Mesothelial cell of epicardium (in vitro differentiated cells): ENCODE measurements around the gene CFAP298. TPM values are rescaled to one million over a fixed set of nuclear protein-coding genes. Genes with fewer than 3 reads are reported as not detected.

Experiments
- DNase-seq, 2 experiments: peaks; one replicate each; pipeline ENCODE4 v3.0.0; 2021; ENCODE audit warnings: low spot score in 2 of 2; ENCODE audit not compliant: unreplicated experiment in 2 of 2
- H3K27ac Mint-ChIP-seq: 2 replicates; pipeline ENCODE4 v1.8.0; 2021; ENCODE audit warnings: mixed read lengths
- H3K27me3 Mint-ChIP-seq: 2 replicates; pipeline ENCODE4 v1.8.0; 2021; ENCODE audit warnings: low read depth, mixed read lengths
- H3K36me3 Mint-ChIP-seq: 2 replicates; pipeline ENCODE4 v1.8.0; 2021; ENCODE audit warnings: mixed read lengths
- H3K4me1 Mint-ChIP-seq: 2 replicates; pipeline ENCODE4 v1.8.0; 2021; ENCODE audit warnings: mixed read lengths
- H3K4me3 Mint-ChIP-seq: 2 replicates; pipeline ENCODE4 v1.8.0; 2021; ENCODE audit warnings: mild to moderate bottlenecking, moderate library complexity, mixed read lengths
- H3K9me3 Mint-ChIP-seq: 2 replicates; pipeline ENCODE4 v1.8.0; 2021; ENCODE audit warnings: mixed read lengths
- CTCF ChIP-seq: fragments of 200-600 bp; sonication (generic); IDR thresholded peaks from one replicate; pipeline ENCODE4 v1.5.0; 2021; ENCODE audit warnings: antibody characterized with exemption; ENCODE audit not compliant: unreplicated experiment
- total RNA-seq: library from RNA; stranded (reverse); gene quantifications from 3 replicates; pipeline ENCODE4 v1.2.1, GENCODE V29; 2021

The CFAP298 gene
- total RNA-seq, 1 donor from 2014 or later = 29.4 TPM

- no peak for TF ChIP-seq CTCF
- H3K27ac Mint-ChIP-seq = no peak within 1 kb of the TSS
Measured at GRCh38 chr21:32585042-32585710, 27.0 kb downstream of the CFAP298 start, which contains the start of gene TCP10L. Gene TCP10L, minus strand, starts transcription at chr21:32585523. Its CDS starts 1,219 bp downstream, at chr21:32584304.

GRCh38 chr21:32584472-32584871 is 27.7 kb downstream of the CFAP298 start:
- no peak for DNase-seq
- Mint-ChIP-seq H3K27ac (no peak overlapping the region), H3K4me1 (no peaks in the 10 kb centered on the region), H3K36me3 (no peaks in the 10 kb centered on the region), H3K9me3 (no peaks in the 10 kb centered on the region), H3K27me3 (peaks cover 16% of the 10 kb centered on the region), H3K4me3 (no peak overlapping the region)
- no peak for TF ChIP-seq CTCF

More at GRCh38 chr21:32585042-32585710, 27.0 kb downstream of the CFAP298 start, which contains the start of gene TCP10L:
- DNase-seq = no peak
- peaks cover 10% of the 10 kb centered on the region for H3K27me3 Mint-ChIP-seq
- no peaks in the 10 kb centered on the region for H3K4me1 Mint-ChIP-seq
- H3K9me3 Mint-ChIP-seq = no peaks in the 10 kb centered on the region
- no peak within 1 kb of the TSS for H3K4me3 Mint-ChIP-seq
- H3K36me3 Mint-ChIP-seq = no peaks in the 10 kb centered on the region

- Mint-ChIP-seq H3K9me3 (no peaks in the 10 kb centered on the region), H3K27ac (no peak overlapping the region), H3K4me1 (peaks cover 5% of the 10 kb centered on the region), H3K4me3 (no peak overlapping the region), H3K27me3 (peaks cover 35% of the 10 kb centered on the region), H3K36me3 (no peaks in the 10 kb centered on the region)
- TF ChIP-seq CTCF = no peak
- DNase-seq = no peak
Measured at GRCh38 chr21:32581732-32582131, 30.4 kb downstream of the CFAP298 start.

- TF ChIP-seq CTCF = no peak
- Mint-ChIP-seq H3K4me3 (no peak overlapping the region), H3K36me3 (no peaks in the 10 kb centered on the region), H3K27ac (no peak overlapping the region), H3K4me1 (peaks cover 5% of the 10 kb centered on the region), H3K9me3 (no peaks in the 10 kb centered on the region), H3K27me3 (peaks cover 35% of the 10 kb centered on the region)
- no peak for DNase-seq
Measured at GRCh38 chr21:32580949-32581348, 31.2 kb downstream of the CFAP298 start.

- Mint-ChIP-seq H3K4me3 (no peak overlapping the region), H3K36me3 (no peaks in the 10 kb centered on the region), H3K4me1 (peaks cover 5% of the 10 kb centered on the region), H3K27me3 (peaks cover 37% of the 10 kb centered on the region), H3K27ac (no peak overlapping the region), H3K9me3 (no peaks in the 10 kb centered on the region)
- TF ChIP-seq CTCF = no peak
- no peak for DNase-seq
Measured at GRCh38 chr21:32578107-32578691, 34.0 kb downstream of the CFAP298 start.
